AG08395 (cell line): ENCODE results near the gene DNAAF8.
"Not testable (repeated sequence)": the region's sequence is repeated elsewhere in the genome, so short reads cannot be mapped to it uniquely, and the experiment has no call there.

ENCODE experiments used
- DNase-seq: peaks from one replicate; pipeline ENCODE4 v3.0.0; 2012; ENCODE audit warnings: mixed read lengths, low spot score

The DNAAF8 gene

DNA sequence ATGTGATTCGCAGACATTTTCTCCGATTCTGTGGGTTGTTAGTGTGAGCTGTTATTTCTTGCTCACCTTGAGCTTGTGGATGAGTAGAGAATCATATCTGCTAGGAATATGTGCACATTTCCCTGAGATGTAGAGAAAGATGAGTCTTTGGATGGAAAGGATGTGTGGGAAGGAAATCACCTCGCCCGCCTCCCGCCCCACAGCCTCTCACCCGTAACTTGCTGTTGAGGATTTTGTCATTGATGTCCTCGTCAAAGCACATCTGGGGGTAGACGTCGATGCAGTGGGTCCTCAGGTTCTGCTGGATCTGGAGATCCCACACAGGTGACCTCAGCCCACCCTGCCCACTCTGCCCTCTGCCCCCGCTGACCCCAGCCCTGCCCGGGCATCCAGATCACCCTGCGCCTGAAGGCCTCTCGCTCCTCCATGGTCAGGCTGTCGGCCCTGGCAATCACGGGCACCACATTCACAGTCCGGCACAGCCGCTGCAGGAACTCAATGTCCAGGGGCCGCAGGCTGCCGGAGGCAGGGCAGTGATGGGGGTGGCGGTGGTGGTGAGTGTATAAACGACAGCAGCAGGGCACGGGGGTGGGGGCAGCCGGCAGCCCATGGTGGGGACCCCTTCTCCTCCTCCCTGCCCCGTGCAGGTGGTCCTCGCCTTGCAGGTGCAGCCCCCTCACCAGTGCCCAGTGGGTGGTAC is 49.1 kb downstream of the DNAAF8 start:
- DNase-seq, result no peak

DNA sequence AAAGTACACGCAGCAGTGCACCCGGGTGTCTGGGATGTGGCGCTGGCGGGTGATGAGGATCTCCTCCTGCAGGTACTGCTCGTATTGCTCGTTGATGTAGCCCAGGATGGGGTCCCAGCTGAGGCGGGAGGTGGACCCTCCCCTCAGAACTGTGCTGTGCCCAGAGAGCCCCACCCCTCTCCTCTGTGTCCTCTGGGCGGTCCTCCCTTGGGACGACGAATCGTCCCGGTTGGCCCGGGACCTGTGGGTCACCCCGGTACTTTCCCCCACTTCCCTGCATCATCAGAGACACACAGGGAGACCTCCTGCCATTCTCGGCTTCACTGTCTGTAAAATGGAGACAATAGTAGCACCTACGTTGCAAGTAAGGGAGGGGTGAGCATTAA is 49.6 kb downstream of the DNAAF8 start:
- DNase-seq, result no peak

DNA sequence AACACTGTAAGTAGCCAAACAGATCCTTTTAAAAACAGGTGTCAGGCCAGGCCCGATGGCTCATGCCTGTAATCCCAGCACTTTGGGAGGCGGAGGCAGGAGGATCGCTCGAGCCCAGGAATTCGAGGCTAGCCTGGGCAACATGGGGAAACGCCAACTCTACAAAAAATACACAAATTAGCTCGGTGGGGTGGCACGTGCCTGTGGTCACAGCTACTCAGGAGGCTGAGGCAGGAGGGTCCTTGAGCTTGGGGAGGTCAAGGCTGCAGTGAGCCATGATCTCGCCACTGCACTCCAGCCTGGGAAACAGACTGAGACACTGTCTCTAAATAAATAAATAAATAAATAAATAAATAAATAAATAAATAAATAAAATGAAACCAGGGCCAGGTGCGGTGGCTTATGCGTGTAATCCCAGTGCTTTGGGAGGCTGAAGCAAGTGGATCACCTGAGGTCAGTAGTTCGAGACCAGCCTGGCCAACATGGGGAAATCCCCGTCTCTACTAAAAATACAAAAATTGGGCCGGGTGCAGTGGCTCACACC is 50.2 kb downstream of the DNAAF8 start:
- not testable (repeated sequence) for DNase-seq

DNA sequence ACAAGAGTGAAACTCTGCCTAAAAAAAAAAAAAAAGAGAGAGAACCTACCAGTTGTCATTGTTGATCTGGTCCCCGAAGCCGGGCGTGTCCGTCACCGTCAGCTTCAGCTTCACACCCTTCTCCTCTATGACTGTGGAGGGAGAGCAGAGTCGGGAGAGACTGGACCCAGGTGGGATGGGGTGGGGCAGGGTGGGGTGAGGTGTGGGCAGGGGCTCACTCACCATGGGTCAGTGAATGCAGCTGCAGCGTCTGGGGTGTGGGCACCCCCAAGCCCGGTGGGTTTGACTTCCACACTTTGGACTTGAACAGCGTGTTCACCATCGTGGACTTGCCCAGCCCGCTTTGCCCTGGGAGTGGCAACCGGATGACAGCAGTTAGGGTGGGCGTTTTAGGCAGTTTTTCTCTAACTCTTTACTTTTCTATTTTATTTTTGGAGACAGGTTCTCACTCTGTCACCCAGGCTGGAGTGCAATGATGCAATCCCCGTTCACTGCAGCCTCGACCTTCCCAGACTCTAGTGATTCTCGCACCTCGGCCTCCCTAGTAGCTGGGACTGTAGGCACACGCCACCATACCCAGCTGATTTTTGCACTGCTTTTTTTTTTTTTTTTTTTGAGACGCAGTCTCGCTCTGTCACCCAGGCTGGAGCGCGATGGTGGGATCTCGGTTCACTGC is 51.6 kb downstream of the DNAAF8 start:
- DNase-seq, result no peak

DNA sequence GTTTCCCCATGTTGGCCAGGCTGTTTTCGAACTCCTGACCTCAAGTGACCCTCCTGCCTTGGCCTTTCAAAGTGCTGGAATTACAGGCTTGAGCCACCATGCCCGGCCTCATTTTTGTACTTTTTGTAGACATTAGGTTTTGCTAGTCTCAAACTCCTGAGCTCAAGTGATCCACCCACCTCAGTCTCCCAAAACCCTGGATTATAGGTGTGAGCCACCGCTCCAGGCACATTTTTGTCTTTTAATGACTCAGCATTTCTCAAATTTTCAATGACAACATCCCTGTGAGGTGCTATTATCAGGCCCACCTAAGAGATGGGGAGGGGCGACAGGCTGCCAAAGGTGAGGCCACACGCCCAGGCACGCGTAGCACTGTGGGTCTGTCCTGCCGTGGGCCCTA is 52.7 kb downstream of the DNAAF8 start:
- no peak for DNase-seq

DNA sequence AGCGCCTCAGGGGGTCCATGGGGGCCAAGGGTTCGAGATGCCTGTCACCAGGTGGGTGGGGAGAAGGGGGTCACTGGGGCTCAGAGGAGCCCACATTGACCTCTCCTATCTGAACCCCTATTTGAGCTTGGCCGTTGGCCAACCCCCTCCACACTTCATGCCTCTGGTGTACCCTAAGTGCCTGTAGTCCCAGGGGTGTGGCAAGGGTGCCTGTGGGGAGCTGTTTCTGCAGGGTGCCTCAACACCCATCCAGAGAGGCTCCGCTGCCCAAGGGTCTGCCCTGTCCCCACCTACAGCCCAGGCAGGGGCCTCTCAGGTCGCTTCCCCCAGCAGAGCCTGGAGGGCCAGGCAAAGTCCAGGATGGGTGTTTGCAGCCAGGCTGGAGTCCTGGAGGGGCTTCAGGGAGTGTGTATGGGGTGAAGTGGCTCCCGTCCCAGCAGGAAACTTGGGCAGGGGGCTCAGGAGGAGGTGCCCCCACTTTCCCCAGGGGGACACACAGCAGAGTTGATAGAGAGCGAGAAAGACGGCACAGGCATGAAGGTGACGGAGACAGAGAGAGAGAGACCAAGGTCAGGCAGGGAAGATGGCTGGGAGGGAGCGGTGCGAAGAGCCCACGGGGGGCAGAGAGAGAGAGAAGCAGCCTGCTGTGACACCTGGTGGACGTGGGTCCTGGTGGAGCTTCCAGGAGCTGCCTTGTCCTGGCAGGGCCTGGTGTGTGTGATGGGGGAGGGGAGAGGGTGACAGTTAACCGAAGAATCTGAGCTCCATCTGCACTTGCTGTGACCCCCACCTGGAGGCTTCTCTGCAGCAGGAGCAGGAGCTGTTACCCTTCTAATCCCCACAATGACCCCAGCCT is 53.5 kb downstream of the DNAAF8 start, which contains the start of gene SEPTIN12:
TSS of gene SEPTIN12 (minus strand) at position 719 of the 856 bp plus-strand sequence. CDS start at position 19, 700 bp downstream.
- no peak for DNase-seq

- DNase-seq, result no peak
Measured at GRCh38 chr16:4788489-4788889, 54.2 kb downstream of the DNAAF8 start.

- no peak for DNase-seq
Measured at GRCh38 chr16:4788910-4789309, 54.6 kb downstream of the DNAAF8 start.

DNA sequence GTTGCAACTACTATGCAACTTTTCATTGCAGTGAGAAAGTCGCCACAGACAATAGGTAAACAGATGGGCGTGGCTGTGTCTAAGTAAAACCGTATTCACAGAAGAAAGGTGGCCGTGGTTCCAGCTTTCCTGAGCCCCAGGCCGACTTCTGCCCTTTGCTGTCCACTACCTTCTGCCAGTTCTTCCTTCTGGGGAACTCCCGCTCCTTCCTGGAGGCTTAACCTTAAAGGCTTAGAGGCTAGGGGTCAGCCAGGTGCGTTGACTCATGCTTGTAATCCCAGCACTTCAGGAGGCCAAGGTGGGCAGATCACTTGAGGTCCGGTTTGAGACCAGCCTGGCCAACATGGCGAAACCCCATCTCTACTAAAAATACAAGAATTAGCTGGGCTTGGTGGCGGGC is 55.9 kb downstream of the DNAAF8 start:
- DNase-seq, result no peak

- DNase-seq, result no peak
Measured at GRCh38 chr16:4790871-4791270, 56.5 kb downstream of the DNAAF8 start.

- DNase-seq, result no peak
Measured at GRCh38 chr16:4792951-4793513, 58.7 kb downstream of the DNAAF8 start.

DNA sequence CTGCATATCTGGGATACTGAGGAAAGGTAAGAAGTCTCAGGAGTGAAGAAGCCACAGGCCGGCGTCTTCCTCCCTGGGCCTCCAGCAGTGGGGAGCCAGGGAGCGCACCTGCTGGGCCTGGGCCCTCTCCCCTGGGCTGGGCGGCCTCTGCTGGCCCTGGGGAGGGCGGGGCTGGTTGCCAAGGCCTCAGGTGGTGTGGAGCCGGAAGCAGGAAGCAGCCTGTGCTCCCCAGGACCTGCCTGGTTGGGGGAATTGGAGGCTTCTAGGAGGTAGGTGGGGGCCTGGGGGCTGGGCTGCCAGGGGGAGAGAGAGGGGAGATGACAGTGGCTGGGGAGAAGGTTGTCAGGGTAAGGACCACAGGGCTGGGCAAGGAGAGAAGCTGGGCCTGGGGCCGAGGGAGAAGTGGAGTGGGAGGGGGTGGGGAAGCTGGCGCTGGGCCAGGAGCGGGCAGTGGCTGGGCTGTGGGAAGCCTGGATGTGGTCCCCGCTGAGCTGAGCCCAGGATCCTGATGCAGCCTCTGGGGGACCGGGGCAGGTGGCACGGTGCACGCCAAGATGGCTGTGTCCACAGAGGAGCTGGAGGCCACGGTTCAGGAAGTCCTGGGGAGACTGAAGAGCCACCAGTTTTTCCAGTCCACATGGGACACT is 61.0 kb downstream of the DNAAF8 start, which contains the start of gene SMIM22:
TSS of gene SMIM22 (plus strand) at position 189 of the 647 bp plus-strand sequence. CDS start at position 555, 366 bp downstream.
- DNase-seq, result no peak

- no peak for DNase-seq
Measured at GRCh38 chr16:4795828-4796572, 61.7 kb downstream of the DNAAF8 start.

- no peak for DNase-seq
Measured at GRCh38 chr16:4796982-4797804, 62.9 kb downstream of the DNAAF8 start.

GRCh38 chr16:4797805-4798252 is 63.5 kb downstream of the DNAAF8 start:
- DNase-seq, result no peak

- DNase-seq, result no peak
Measured at GRCh38 chr16:4798456-4798855, 64.1 kb downstream of the DNAAF8 start.
